GM19240 (cell line): ENCODE results near the gene TTC9.

Source experiments
- DNase-seq: peaks from one replicate; pipeline ENCODE4 v3.0.0; 2011; ENCODE audit warnings: low spot score; ENCODE audit not compliant: insufficient read length

Gene TTC9

DNA sequence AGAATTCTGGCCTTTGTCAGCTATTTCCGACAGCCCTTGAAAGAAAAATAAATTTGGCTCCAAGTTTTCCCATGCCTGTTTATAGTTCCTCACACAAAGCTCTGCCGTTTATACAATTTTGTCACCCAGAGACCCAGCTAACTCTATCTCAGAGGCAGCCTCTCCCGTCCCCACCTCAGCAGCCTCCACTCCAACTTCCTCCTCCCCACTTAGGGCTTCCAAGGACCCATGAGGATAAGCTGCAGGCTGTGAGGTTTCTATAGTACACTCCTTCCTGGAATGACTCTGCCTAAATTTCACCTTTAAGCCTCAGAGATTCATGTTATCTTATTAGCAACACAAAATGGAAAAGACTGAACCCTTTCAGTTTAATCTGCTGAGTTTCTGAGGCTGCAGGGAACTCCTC lies 71.8 kb downstream of the TTC9 start:
- DNase-seq, result no peak

DNA sequence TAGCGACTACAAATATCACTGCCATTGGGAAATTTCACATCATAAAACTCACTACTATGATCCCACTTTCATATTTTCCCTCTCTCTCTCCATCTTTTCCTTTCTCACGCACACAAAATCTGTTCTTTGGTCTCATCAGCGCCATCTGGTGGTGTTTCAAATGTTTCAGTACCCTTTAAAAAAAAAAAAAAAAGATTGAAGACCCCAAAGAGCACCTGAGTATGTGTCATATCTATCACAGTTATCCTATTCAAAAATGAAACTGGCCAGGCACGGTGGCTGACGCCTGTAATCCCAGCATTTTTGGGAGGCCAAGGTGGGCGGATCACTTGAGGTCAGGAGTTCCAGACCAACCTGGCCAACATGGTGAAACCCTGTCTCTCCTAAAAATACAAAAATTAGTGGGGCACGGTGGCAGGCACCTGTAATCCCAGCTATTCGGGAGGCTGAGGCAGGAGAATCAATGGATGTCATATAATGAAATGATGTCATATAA lies 72.4 kb downstream of the TTC9 start:
- DNase-seq, result peak; percentile 41

DNA sequence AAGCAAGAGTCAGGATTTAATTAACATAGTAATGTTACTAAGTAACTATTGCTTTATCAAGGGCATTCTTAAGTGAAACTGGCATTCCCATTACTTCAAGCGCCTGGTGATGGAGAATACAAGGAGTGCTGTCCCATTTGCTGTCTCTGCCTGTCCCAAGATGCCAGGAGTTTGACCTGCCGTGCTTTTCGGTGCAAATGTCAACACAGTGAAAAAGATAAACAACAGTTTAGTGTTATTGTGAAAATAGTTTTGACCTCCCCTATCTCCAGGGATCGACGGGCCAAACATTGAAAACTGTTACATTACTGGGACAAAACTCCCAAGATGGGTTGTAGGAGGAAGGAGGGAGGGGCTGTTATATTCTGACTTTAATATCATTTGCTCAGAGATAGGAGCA lies 74.8 kb downstream of the TTC9 start:
- no peak for DNase-seq

DNA sequence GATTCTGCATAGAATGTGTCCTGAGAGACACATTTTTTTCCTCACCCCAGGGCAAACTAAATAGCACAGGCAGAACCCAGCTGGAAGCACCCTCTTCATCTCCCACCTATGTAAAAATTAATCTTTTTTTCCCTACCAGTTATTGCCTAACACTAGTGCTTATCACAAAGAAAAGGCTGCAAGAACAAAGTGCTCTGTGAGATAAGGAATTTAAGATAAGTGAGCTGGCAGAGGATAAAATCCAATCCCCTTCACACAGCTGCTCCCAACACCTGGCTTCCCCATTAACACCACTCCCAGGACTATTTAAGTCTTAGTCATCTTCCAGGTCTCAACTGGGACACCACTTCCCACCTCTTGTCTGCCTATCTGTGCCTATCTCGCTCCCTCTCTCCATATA lies 75.2 kb downstream of the TTC9 start:
- DNase-seq, result no peak

DNA sequence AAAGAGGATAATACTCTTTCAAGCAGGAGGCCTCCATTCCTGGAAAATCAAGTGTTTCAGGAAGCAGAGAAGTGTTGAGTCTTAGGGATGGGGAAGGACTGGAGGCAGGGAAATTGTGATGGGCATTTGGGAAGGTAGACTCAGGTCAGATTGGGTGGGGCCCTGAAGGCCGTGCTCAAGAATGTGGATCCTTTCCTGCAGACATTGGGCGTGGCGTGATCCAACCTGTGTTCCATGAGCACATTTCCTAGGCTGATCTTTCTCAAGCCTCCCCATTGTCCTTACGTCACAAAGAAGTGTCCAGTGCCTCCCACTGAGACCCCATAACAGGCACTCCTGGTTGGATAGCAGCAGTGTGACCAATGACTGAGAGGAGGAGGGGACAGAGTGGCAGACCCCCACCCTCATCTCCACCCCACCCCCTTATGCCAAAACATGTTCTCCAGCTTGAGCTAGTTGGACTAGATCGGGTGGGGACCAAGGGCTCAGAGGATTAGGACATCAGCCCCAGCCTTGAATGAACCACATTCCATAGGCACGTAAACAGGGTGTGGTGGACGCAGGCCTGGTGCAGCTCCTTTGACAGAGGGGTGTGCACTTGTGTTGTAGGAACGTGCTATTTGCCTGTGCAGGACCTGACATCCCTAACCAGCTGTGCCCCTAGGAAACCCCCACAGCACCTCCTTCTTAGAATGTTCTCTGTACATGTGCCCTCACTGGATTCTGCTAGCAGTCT lies 76.8 kb downstream of the TTC9 start:
- DNase-seq, result no peak

DNA sequence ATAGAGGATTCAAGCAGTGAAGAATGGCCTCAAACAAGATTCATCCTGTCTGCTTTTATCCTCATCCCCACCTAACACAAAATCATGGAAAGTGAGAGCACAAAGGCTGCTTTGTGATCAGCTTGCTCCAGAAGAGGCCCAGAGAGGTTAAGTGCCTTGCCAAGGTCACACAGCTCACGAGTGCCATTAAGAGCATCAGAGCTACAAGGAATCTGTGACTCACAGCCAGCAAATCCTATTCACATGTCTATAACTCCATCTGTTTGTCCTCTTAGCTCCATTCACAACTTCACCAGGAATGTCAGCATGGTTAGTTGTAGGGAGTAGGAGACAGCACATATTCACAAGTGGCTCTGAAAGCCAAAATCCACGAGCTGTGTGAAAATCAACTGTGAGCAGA lies 79.8 kb downstream of the TTC9 start:
- no peak for DNase-seq

DNA sequence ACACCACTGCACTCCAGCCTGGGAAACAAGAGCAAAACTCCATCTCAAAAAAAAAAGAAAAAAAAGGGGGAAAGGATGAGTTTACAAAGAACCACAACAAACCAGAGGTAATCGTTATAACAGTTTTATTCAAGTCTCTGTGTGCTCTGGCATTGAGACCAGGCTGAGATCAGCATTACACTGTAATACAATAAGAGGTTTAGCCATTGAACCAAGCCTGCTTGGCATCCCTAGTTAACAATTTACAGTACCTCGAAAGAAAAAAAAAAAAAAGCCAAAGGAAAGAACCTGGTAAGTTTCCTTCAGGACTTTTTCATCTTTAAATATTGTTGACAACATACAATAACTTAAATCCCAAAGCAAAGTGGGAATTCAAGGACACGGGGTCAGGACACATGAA lies 80.7 kb downstream of the TTC9 start:
- no peak for DNase-seq

DNA sequence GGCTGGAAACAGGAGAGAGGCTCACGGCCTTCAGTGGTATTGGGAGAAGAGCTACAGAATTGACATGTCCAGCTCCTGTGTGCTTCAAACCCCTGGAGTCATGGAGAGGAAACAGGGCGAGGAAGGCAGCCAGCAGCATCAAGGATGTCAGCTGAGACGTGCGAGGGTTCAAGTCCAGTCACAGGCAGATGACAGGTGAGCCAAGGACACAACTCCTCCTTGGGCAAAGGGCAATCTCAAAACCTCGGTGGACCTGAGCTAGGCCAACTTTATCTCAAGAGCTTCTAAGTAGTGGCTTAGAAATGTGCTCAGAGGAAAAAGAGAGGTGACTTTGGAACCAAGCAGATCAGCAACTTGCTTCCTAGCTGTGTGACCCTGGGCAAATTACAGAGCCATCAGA lies 81.6 kb downstream of the TTC9 start:
- no peak for DNase-seq

DNA sequence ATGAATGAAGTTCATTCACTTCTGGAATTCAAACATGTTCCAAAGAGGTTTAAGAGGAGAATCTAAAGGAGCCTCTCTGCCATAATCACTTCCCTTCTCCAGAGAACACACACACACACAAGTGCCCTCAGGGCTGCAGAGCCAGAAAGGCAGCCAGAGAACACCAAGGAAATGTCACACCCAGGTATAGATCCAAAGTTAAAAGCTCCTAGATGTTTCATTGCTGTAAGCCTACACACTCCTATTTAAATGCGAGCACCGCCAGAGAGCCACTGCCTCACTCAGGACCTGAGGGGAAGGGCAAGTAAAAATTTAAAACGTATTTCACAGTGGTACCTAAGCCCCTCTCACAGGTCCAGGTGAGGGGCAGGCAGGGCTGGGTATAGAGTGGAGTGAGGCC lies 82.4 kb downstream of the TTC9 start:
- no peak for DNase-seq

DNA sequence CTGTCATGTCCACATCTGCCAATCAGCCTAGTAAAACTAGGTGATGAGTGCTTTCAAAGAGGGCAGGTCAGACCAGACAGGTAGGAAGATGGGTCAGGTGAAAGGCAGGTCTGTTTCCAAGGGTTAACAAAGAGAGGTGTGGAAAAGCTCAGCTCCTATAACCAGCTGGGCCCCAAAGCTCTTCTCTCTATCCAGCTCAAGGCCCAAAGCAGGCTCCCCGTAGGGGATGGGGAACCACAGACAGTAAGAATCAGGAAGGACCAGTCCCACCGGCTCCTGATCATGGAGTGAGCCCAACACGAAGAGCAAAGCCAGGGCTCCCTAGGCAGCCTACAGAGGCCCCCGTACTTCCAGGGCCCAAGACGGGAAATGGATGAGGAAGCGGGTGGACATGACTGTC lies 83.2 kb downstream of the TTC9 start:
- DNase-seq, result no peak
